ENCODE data around the gene LPIN1. TPM values are rescaled to one million over a fixed set of nuclear protein-coding genes. Genes with fewer than 3 reads are reported as not detected.

Gene LPIN1
- total and polyA plus RNA-seq, 2 of the 8 experiments (the other 6 are each of a cell fraction or from before 2014, with no cell fraction given), result 4.3 to 9.8 TPM

DNA sequence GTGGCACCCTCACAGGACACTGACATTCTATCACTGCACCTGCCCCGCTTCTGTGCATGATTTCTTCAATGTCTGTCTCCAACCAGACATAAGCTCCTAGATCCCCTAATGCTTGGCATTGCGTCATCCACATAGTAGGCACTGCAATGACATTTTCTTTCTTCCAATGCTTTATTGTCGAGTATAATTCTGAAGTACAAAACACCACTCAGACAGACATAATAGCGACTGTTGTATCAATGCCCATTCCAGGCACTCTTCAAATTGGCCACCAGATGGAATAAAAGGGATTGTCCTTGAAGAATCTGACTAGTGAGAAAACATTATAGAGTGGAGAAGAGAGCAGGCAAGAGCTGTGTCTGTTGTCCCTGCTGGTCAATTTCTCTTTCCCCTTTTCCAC is 89.0 kb downstream of the LPIN1 start:
- no peaks in the 10 kb centered on the region for H4K20me1 ChIP-seq (replicated peaks in 1 of 2; ENCODE audit: control insufficient read depth in 1 of 2, insufficient read depth in 2 of 2, low read length in 2 of 2)
- H2AK5ac ChIP-seq (ENCODE audit: low read depth, low read length), result peak overlapping the region; percentile 26; the same call in 1 of the 2 replicates
- no peak overlapping the region for H3K4me3 ChIP-seq (ENCODE audit: extremely low read depth in 1 of 4, insufficient read depth in 2 of 4, low read depth in 3 of 4, low read length in 4 of 4)
- no peak overlapping the region for H4K5ac ChIP-seq (ENCODE audit: insufficient read length, low read depth, low read length)
- FAIRE-seq, result no peak
- no peak overlapping the region for H4K91ac ChIP-seq (replicated peaks; ENCODE audit: insufficient read length, low read length)
- H2AFZ ChIP-seq (ENCODE audit: low read length), result no peak overlapping the region
- H4K8ac ChIP-seq (ENCODE audit: extremely low read depth, insufficient read depth, low read length), result no peak overlapping the region
- H3K36me3 ChIP-seq (ENCODE audit: control insufficient read depth in 2 of 4, insufficient read depth in 4 of 4, low read length in 3 of 4), result no peaks in the 10 kb centered on the region
- no peak overlapping the region for H3K4ac ChIP-seq (replicated peaks; ENCODE audit: insufficient read length, low read depth, low read length)
- peak overlapping the region; percentile 5; the same call in 1 of the 2 replicates for H2BK12ac ChIP-seq (ENCODE audit: low read depth, low read length)
- no peak overlapping the region; the same call in 1 of the 2 replicates for H2BK5ac ChIP-seq (ENCODE audit: low read depth, low read length)
- no peak overlapping the region for H3K23ac ChIP-seq (ENCODE audit: insufficient read length)
- H3K56ac ChIP-seq (replicated peaks; ENCODE audit: insufficient read length, low read depth, low read length), result no peak overlapping the region
- no peaks in the 10 kb centered on the region for H3K79me1 ChIP-seq (ENCODE audit: low read depth, low read length)
- no peak overlapping the region for H2BK120ac ChIP-seq (replicated peaks; ENCODE audit: low read depth, low read length)
- H3K23me2 ChIP-seq (ENCODE audit: low read depth, low read length), result no peaks in the 10 kb centered on the region; the same call in 1 of the 2 replicates
- peaks cover 0 to 4% (median 3%) of the 10 kb centered on the region in 4 experiments; a peak in 5 of 7 replicates for H3K4me1 ChIP-seq (replicated peaks in 1 of 4; ENCODE audit: control insufficient read depth in 3 of 4, insufficient read depth in 4 of 4, low read length in 3 of 4)
- H3K27ac ChIP-seq (ENCODE audit: low read depth, low read length), result no peak overlapping the region
- H3K79me2 ChIP-seq (ENCODE audit: control insufficient read depth in 1 of 2, insufficient read depth in 2 of 2, low read length in 2 of 2), result no peaks in the 10 kb centered on the region
- TF ChIP-seq CEBPB (IDR thresholded peaks at IDR 0.05; ENCODE audit: low read depth, low read length), result peak; percentile 59; the same call in 1 of the 2 replicates
- TF ChIP-seq, protein P1, sequence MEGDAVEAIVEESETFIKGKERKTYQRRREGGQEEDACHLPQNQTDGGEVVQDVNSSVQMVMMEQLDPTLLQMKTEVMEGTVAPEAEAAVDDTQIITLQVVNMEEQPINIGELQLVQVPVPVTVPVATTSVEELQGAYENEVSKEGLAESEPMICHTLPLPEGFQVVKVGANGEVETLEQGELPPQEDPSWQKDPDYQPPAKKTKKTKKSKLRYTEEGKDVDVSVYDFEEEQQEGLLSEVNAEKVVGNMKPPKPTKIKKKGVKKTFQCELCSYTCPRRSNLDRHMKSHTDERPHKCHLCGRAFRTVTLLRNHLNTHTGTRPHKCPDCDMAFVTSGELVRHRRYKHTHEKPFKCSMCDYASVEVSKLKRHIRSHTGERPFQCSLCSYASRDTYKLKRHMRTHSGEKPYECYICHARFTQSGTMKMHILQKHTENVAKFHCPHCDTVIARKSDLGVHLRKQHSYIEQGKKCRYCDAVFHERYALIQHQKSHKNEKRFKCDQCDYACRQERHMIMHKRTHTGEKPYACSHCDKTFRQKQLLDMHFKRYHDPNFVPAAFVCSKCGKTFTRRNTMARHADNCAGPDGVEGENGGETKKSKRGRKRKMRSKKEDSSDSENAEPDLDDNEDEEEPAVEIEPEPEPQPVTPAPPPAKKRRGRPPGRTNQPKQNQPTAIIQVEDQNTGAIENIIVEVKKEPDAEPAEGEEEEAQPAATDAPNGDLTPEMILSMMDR (IDR thresholded peaks at IDR 0.05; ENCODE audit: control extremely low read depth in 1 of 3, insufficient read depth in 1 of 3, low read depth in 1 of 3, low read length in 3 of 3), result no peak
- no peak overlapping the region for H3K18ac ChIP-seq (ENCODE audit: extremely low read depth, low read length)
- H3K14ac ChIP-seq (ENCODE audit: insufficient read length), result no peak overlapping the region
- CTCF ChIA-PET (ENCODE audit: partially characterized antibody), result no interaction called here
- H3K9me3 ChIP-seq (ENCODE audit: insufficient read depth in 2 of 2, low read depth in 1 of 2, low read length in 1 of 2), result no peaks in the 10 kb centered on the region
- POLR2A ChIA-PET (ENCODE audit: partially characterized antibody), result no interaction called here
- H3K9ac ChIP-seq (replicated peaks in 1 of 4; ENCODE audit: extremely low read depth in 1 of 4, low read depth in 3 of 4, low read length in 3 of 4), result no peak overlapping the region
- H2BK20ac ChIP-seq (ENCODE audit: low read length), result peak overlapping the region; percentile 55; the same call in 1 of the 2 replicates
- no peak for DNase-seq (ENCODE audit: low read depth in 1 of 2, low spot score in 2 of 2)
- no peaks in the 10 kb centered on the region for H3K27me3 ChIP-seq (replicated peaks in 1 of 4; ENCODE audit: control insufficient read depth in 3 of 4, extremely low read depth in 1 of 4, insufficient read depth in 3 of 4, low read length in 3 of 4)
- no peak overlapping the region for H3K4me2 ChIP-seq (ENCODE audit: insufficient read depth in 1 of 2, low read depth in 2 of 2, low read length in 2 of 2)
- H2BK15ac ChIP-seq (ENCODE audit: low read length), result no peak overlapping the region
- 90% methylated on average over 4 of the region's 4 CpGs; no CpG with 5 or more reads in 1 of the 2 experiments for WGBS, 2 experiments (ENCODE audit: extremely low coverage in 1 of 2, insufficient coverage in 1 of 2, insufficient read length in 1 of 2, insufficient replicate concordance in 2 of 2, low coverage in 1 of 2, low lambda C conversion rate in 2 of 2, missing lambda C conversion rate in 1 of 2)

Measured in H1 (cell line).